Measurements from ENCODE around the gene TDRD6.

DNA sequence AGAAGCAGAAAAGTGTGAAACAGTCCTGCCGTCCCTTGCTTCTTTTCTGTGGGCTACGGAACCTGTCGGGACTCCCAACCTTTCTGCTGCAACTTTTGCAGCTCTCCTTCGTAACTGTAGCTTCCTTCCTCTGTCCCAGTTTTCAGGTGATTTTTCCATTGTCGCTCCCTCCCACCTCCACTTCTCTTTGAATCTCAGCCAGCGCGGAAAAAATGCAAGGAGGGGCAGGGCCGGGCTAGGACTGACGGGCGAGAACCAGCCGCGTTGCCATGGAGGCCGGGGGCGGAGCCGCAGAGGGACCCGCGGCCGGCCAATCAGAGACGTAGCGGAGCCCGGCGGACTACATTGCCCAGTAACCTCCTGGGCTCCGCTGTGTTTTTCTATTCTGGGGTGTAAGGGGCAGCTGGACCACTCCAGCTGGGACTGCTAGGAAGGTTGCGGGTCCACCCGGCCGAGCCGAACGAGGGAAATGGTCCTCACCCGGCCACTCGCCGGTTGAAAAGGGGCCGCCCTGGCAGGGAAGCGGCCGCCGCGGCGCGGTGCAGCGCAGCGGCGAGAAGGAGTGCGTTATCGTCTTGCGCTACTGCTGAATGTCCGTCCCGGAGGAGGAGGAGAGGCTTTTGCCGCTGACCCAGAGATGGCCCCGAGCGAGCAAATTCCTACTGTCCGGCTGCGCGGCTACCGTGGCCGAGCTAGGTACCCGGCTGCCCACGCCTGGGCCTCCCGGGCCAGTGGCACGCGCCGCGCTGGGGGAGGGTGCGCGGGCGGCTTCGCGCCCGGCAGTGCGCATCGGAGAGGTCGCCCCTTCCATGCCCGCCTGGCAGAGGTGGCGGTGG lies 34.9 kb upstream of the TDRD6 start, which contains the start of the genes CYP39A1 and SLC25A27:
- TF ChIP-seq, protein P1, sequence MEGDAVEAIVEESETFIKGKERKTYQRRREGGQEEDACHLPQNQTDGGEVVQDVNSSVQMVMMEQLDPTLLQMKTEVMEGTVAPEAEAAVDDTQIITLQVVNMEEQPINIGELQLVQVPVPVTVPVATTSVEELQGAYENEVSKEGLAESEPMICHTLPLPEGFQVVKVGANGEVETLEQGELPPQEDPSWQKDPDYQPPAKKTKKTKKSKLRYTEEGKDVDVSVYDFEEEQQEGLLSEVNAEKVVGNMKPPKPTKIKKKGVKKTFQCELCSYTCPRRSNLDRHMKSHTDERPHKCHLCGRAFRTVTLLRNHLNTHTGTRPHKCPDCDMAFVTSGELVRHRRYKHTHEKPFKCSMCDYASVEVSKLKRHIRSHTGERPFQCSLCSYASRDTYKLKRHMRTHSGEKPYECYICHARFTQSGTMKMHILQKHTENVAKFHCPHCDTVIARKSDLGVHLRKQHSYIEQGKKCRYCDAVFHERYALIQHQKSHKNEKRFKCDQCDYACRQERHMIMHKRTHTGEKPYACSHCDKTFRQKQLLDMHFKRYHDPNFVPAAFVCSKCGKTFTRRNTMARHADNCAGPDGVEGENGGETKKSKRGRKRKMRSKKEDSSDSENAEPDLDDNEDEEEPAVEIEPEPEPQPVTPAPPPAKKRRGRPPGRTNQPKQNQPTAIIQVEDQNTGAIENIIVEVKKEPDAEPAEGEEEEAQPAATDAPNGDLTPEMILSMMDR (IDR thresholded peaks at IDR 0.05), result no peak
- no peak for TF ChIP-seq POLR2AphosphoS5 (IDR thresholded peaks at IDR 0.05; ENCODE audit: low read depth, low read length)
- TF ChIP-seq, protein P2, sequence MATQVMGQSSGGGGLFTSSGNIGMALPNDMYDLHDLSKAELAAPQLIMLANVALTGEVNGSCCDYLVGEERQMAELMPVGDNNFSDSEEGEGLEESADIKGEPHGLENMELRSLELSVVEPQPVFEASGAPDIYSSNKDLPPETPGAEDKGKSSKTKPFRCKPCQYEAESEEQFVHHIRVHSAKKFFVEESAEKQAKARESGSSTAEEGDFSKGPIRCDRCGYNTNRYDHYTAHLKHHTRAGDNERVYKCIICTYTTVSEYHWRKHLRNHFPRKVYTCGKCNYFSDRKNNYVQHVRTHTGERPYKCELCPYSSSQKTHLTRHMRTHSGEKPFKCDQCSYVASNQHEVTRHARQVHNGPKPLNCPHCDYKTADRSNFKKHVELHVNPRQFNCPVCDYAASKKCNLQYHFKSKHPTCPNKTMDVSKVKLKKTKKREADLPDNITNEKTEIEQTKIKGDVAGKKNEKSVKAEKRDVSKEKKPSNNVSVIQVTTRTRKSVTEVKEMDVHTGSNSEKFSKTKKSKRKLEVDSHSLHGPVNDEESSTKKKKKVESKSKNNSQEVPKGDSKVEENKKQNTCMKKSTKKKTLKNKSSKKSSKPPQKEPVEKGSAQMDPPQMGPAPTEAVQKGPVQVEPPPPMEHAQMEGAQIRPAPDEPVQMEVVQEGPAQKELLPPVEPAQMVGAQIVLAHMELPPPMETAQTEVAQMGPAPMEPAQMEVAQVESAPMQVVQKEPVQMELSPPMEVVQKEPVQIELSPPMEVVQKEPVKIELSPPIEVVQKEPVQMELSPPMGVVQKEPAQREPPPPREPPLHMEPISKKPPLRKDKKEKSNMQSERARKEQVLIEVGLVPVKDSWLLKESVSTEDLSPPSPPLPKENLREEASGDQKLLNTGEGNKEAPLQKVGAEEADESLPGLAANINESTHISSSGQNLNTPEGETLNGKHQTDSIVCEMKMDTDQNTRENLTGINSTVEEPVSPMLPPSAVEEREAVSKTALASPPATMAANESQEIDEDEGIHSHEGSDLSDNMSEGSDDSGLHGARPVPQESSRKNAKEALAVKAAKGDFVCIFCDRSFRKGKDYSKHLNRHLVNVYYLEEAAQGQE (IDR thresholded peaks at IDR 0.05; ENCODE audit: insufficient read depth in 1 of 2, low read depth in 2 of 2, low read length in 1 of 2), result no peak

All from Panc1 (cell line).